ENCODE measurements around the gene TP53INP2.
"Not testable (repeated sequence)": the region's sequence is repeated elsewhere in the genome, so short reads cannot be mapped to it uniquely, and the experiment has no call there.

GRCh38 chr20:34661811-34662210, 42.3 kb upstream of the TP53INP2 start:
- not testable (repeated sequence) for TF ChIP-seq CTCF (IDR thresholded peaks at IDR 0.05); POLR2AphosphoS5 (IDR thresholded peaks at IDR 0.05; ENCODE audit: insufficient read depth in 1 of 2, low read depth in 1 of 2)
